Left cardiac atrium (tissue), 4 donors: ENCODE measurements around the gene ARHGEF10L. TPM values are rescaled to one million over a fixed set of nuclear protein-coding genes. Genes with fewer than 3 reads are reported as not detected.

Source experiments
- ATAC-seq, 2 donors: fragments of 200-7000 bp; cut with Tn5 transposase; one replicate each; pipeline ENCODE4 v1.9.1; 2020; ENCODE audit warnings: mild to moderate bottlenecking in 2 of 2, moderate library complexity in 2 of 2
- DNase-seq: peaks from one replicate; pipeline ENCODE4 v3.0.0-alpha.2; 2020
- intact Hi-C, 2 donors: fragments of 100-400 bp; cut with DNase I; formaldehyde crosslinking; loops; one replicate each; pipeline versions ENCODE4 v1.14.1 to v1.15.1; 2022 to 2023
- total RNA-seq, 2 donors: library from RNA; stranded (reverse); fragmentation: NEBNext Ultra II Directional; extraction: Animal tissue kit (Norgen Biotek cat#: 25700); gene quantifications; one replicate each; pipeline ENCODE4 v1.2.1, GENCODE V29; 2021
- donor health status: DM: no; HTN: yes; CAD: no.
- donor health status: DM: no; HTN: yes; CAD: no; lungs with severe emphysema.
- donor health status: DM: yes; HTN: yes; CAD: no.
- donor health status: Dilated cardiomyopathy.

Gene ARHGEF10L
- total RNA-seq, 2 donors from 2014 or later = 40.6 to 44.9 TPM

DNA sequence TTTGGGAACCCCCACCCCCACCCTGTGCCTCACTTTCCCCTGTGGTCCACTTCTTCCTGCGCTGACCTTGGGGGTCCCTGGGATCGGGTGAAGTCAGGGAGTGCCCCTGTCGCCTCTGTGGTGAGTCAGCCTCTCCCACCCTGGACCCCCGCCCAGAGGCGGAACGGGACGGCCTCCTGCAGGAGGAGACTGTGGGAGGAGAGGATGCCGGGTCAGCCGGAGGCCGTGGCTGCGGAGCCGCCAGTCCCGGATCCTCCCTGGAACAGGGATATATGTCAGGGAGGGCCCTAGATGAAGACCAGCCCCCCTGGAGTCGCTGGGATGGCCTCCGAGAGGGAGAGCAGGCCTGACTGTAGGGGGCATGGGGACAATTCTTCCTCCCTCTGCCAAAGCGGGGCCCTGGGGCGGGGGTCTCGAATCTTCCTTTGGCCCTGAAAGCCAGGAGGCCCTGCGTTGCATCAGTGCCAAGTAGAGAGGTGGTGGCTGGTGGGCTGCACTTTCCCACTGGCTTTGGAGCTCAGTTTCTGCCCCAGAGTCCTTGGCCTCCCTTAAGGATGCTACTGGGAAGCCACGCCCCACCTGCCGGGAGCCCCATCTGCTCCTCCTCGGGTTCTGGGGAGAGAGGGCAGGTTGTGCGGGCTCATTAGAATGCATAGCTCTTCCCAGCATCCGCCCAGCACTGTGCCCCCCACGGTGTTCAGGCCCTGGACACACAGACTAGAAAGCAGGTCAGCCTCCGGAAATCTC is 930 bp downstream of the ARHGEF10L start:
- DNase-seq (peak; percentile 76), ATAC-seq (peak; percentile 83 to 84)
- intact Hi-C loops = loop anchor here in 1 of 2 donors (10.0 kb wide), 1 partner anchor 64 kb away; no protein-coding TSS in a partner anchor

DNA sequence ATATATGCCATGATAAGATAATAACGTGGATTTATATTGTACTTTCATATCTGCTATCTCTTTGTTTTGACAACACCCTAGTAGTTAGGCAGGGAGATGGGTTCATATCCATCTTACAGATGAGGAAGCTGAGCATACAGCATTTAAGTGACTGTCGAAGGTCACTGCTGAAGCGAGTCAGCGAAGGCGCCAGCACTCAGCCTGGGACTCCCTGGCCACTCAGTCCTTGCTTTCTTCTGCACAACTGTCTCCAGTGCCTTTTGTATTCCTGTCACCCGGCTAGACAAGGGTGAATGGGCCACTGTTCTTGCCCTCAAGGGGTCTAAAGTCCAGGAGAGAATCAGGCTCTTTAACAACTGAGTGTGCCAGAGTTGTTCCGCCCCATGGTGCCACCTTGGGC is 3.1 kb downstream of the ARHGEF10L start:
- intact Hi-C loops = loop anchor here in 1 of 2 donors (10.0 kb wide), 1 partner anchor 62 kb away; no protein-coding TSS in a partner anchor
- ATAC-seq (no peak), DNase-seq (no peak)

DNA sequence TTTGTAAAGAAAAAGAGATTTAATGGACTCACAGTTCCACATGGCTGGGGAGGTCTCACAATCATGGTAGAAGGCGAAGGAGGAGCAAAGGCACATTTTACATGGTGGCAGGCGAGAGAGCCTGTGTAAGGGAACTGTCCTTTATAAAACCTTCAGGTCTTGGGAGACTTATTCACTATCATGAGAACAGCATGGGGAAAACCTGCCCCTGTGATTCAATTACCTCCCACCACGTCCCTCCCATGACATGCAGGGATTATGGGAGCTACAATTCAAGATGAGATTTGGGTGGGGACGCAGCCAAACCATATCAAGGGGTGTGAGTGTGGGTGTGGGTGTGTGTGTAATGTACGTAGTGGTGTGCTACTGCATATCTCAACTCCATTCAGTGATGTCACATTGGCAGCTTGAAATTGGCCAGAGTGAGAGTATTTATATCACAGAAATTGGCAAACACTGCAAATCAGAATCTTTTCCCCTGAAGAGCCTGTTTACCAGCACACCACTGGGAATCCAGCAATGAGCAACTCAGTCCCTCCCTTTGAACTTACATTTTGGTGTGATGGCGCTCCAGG is 5.4 kb downstream of the ARHGEF10L start:
- intact Hi-C loops = loop anchor here in 1 of 2 donors (10.0 kb wide), 1 partner anchor 60 kb away; no protein-coding TSS in a partner anchor
- no peak for DNase-seq
- peak; percentile 14 to 22 for ATAC-seq

DNA sequence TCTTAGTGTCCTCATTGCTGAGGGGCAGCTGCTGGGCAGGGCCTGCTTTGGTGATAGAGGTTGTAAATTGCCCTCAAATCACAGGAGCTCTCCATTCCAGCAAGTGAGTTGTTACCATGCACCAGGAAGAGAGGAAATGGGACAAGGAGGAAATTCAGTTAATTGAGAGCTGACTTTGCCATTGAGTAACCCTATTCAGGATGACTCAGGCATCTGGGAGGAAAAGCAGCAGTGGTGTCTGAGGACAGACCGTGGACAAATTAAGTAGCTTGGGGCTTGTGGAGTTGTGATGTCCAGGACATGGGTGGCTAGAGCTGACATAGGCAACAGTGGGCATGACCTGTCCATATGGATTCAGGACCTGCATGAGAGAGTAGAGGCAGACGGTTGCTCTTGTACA is 5.9 kb downstream of the ARHGEF10L start:
- ATAC-seq (peak; percentile 38 to 65), DNase-seq (no peak)
- intact Hi-C loops = loop anchor here in 1 of 2 donors (10.0 kb wide), 1 partner anchor 59 kb away; no protein-coding TSS in a partner anchor

DNA sequence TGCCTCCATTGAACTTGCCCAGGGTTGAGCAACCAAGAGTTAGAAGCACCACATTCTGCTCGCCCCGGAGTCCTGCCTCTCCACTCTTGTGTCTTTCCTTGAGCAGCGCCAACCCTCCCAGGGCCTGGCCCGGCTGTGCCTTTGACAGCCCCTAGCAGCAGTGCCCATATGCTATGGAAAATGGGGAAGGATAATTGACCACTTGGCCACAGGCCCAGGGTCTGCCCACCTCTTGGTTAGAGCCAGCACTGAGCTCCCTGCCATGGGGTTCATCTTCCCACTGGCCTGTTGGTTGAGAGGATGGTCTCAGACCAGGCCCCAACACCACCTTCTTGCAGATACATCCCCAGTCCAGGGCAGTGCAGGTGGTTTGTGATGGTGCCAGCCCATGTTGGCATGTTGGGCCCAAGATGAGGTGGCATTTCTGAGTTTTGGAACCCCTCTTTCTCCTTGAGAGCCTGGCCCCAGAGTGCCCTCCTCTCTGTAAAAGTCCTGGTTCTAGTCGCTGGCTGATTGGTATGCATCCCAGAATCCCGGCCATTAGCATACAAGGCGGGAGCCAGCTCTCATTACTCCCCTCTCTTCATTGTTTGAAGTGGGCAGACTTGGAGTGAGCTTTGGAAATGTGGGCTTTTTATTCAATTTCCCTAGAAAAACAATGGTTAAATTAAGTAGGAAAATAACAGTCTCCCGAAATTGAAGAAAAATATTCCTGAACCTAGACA is 7.6 kb downstream of the ARHGEF10L start:
- intact Hi-C loops = loop anchor here in 1 of 2 donors (10.0 kb wide), 1 partner anchor 58 kb away; no protein-coding TSS in a partner anchor
- no peak for DNase-seq
- no peak for ATAC-seq

DNA sequence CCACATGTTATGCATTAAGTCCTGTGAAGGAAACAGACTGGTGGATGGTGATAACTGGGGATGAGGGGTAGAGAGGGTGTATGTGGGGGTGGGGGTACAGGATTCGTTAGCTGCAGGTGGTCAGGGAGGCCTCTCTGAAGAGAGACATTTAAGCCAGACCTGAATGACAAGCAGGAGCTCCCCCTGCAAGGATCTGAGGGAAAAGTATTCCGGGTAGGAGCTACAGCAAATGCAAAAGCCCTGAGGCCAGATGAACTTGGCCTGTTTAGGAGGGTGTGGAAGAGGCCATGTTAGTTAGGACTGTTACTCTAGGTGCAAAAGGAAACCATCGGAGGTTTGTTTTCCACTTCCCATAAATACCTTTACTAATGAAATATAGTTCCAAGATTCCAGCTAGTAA is 9.9 kb downstream of the ARHGEF10L start:
- DNase-seq (no peak), ATAC-seq (no peak)
- intact Hi-C loops = loop anchor here in 1 of 2 donors (10.0 kb wide), 1 partner anchor 55 kb away; no protein-coding TSS in a partner anchor

DNA sequence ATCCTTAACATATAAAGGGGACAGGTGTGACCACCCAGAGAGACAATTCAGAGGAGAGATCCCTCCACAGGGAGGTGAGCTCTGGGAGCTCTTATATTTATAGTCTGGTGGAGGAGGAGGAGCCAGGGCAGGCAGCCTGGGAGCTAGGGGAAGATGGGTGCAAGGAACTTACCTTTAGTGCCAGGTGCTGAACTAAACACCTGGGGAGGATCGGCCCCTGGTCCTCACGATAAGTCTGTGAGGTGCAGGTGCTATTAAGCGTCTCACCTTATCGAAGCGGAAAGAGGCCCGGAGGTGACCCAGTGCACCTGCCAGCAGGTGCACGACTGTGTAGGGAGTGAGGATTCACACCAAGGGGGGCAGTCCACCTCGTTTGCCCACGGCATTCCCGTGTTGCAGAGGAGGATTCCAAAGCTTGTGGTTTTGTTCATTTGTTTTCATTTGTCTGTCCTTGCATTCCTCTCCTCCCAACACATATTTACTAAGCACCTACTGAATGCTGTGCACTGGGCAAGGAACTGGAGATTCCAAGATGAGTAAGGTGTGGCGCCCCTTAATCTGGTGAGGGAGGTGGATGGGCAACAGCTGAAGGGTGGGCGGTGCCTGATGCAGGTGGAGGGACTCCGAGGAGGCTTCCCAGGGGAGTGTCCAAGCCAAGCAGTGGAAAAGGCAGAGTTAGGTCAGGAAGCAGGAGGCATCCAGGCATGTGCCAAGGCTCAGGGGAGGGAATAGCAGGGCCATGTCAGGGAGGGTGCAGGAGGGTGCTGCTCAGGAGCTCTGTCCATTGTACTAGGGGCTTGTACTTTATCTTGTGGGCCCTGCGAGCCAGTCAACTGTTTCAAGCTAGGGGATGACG is 11.5 kb downstream of the ARHGEF10L start:
- intact Hi-C loops = no loop called here
- ATAC-seq (peak in 1 of 2 donors; percentile 31), DNase-seq (no peak)

DNA sequence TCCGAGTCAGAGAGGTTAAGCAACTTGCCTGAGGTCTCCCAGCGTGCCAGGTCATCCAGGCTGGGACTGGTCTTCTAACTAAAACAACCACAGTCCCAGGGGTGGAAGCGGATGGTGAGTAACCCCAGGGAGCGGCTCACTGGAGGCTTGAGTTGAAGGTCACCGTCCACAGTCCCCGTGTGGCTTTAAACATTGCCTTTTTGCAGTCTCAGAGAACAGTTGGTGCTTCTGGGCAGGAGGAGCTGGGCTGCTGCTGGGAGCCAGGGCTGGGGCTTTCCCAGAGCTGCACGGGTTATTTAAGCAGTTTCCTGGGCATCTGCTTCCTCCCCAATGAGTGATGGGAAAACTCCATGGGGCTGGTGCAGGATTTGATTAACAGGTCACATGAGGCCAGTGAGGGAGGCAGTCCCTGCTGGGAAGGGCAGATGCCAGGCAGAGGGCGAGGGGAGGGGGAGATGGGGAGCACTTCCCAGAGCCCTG is 12.3 kb downstream of the ARHGEF10L start:
- ATAC-seq (peak; percentile 45 to 52), DNase-seq (no peak)
- intact Hi-C loops = no loop called here

DNA sequence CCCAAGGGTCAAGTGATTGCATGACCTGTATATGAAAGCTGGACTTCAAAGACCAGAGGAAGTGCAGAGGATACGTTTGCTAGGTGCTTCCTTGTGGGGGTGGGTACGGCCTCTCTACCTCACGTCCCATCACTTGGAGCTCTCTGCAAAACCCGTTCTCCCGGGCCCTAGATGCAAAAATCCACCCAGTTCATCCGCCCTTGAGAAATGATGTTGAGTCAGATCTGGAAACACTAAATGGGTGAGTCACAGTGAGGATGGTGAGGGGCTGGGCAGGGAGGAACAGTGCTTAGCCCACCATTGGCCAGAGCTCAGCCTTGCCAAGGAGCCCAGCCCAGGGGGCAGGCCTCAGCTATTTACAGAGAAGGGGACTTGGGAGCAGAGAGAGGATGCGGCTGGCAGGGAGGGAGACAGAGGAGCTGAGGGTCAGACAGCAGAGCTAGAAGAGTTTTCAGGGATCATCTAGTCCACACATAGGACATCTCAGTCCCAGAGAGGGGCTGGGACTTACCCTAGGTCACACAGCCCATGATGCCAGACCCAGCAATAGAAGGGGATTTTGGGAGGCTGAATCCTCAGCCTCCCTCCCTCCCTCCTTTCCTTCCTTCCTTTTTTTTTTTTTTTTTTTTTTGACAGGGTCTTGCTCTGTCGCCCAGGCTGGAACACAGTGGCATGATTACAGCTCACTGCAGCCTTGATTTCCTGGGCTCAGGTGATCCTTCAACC is 14.6 kb downstream of the ARHGEF10L start:
- DNase-seq (no peak), ATAC-seq (peak in 1 of 2 donors; percentile 21)
- intact Hi-C loops = no loop called here

DNA sequence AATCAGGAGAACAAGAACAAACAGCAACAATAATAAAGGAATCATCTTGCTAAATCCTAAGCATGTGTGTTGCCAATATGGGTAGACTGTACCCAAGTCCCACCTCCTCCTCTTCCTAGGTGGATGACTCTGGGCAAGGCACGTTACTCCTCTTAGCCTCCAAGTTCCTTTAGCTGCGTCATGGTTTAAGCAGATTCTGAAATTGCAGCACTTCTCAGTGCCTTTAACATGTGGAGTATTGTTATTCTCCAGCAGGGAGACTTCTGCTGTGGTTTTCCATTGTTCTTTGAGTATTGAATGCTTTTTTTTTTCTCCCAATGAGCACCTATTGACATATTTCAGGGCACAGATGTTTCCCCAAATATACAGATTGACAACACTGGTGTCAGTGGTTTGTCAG is 15.5 kb downstream of the ARHGEF10L start:
- DNase-seq (no peak), ATAC-seq (no peak)
- intact Hi-C loops = no loop called here

DNA sequence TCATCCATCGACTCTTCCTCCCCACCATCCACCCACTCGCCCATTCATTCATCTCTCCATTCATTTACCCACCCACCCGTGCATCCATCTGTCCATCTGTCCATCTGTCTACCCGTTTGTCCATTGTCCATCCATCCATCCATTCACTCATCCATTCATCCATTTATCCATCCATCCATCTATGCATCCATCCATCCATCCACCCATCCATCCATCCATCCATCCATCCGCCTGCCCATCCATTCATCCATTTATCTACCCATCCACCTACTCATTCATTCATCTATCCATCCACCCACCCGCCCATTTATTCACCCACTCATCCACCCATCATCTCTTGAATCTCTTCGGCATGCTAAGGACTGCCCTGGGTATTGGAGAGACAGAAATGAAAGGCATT is 18.5 kb downstream of the ARHGEF10L start:
- ATAC-seq (no peak), DNase-seq (no peak)
- intact Hi-C loops = no loop called here

DNA sequence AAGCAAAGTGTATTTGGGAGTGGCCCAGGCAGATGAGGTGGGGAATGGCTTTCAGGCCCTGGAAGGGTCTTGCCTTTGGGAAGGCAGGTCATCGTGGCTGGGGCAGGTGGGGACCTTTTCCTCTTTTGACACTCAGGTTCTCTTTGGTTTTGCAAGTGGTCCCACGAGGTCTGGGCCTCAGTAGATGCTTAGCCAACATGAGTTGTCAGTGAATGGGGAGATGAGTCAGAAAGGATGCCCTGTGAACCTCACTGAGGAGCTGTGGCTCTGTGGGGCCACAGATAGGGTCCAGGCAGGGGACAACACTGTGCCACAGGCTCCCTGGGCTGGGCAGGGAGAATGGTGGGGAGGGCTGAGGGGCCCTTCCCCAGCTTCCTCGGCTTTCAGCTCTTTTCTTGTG is 19.0 kb downstream of the ARHGEF10L start:
- DNase-seq (no peak), ATAC-seq (no peak)
- intact Hi-C loops = no loop called here

DNA sequence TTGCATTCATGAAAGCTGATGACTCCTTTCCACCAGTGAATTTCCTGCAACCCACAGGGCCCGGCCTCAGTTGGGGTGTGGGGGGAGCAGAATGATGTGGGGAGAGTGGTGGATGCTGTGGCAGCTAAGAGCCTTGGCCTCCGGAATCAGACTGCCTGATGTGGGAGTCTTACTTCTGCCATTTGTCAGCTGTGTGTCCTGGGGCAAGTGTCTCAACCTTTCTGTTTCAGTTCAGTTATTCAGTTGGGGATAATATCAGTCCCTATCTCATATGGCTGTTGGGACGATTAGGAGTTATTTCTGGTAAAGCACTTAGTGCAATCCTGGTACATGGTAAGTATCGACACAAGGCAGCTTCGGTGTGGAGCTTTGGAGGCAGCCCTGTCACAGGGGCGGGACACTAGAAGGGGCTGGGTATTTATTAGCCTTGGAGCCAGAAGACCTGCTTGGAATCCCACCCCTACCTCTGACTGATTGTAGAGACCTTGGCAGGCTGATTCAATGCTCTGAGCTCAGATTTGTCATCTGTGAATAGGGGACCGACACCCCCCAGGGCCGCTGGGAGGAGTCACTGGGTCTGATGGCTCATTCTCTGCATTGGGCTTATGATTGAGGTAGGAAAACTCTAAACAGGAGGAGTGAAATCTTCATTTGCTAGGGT is 19.6 kb downstream of the ARHGEF10L start:
- intact Hi-C loops = no loop called here
- ATAC-seq (no peak), DNase-seq (no peak)

DNA sequence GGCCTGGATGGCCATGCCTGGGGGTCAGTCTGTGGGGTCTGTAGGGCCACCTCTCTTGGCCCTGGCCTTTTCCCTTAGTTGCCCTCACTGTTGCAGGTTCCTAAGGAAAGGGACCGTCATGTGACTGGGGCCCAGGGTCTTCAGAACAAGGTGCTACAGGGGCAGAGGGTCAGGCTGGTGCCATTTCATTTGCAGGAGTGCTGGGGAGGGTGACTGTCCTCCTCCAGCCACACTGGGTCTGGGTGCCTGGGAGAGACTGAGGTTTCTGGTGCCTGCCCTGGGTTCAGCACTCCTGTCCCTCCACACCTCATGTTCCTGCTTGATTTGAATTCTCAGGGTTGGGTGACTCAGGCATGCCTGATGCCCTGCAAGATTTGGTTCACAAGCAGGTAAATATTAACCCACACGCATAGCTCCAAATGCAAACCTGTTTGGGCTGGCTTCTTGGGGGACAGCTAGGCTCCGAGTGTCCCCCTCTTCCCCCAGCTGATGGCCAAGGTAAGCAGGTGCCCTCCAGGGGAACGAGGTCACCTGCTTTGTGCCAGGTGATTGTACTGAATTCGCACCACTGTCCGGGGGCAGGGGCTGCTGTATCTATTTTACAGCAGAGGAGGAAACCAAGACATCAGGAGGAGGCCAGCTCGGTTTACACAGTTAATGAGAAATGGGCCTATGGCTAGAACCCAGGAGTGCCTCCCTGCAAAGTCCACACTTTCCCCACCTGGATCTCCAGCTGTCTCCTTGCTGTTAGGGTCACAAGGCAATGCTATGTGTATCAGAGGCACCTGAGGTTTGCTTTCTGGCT is 20.3 kb downstream of the ARHGEF10L start:
- no peak for DNase-seq
- no peak for ATAC-seq
- intact Hi-C loops = no loop called here

DNA sequence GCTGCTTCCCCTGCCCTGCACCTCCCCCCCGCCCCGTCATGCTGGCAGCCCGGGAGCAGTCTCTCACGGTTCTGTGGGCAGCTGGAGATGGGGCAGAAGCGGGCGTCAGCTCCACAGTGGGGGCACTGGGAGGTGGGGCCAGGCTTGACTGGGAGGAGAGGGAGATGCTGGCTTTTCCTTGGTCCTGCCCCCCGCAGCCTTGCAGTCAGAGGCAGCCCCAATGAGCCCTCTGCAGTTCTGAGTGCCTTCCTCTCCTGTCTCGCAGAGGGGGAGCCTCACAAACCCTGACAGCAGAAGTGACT is 21.7 kb downstream of the ARHGEF10L start:
- intact Hi-C loops = no loop called here
- ATAC-seq (peak; percentile 12 to 26), DNase-seq (no peak)

DNA sequence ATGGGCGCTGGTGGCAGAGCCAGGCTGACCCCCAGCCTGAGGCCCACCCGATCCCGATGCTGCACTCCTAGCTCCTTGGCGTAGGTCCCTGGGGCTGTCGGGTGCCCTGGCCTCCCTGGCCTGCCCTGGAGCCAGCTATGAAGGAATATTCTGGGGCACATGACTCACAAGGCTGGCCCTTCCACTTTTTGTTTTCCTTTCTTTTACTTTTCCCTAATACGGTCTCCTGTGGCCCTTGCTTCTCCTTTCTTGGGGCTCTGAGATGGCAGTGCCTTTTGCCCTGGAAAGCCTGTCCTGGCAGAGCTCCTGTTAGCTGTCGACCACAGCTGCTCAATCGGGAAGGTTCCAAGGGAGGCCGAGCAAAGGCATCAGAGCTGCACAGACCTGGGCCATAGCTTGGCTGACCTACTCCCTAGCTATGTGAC is 22.1 kb downstream of the ARHGEF10L start:
- peak; percentile 42 for DNase-seq
- ATAC-seq = peak; percentile 56 to 66

DNA sequence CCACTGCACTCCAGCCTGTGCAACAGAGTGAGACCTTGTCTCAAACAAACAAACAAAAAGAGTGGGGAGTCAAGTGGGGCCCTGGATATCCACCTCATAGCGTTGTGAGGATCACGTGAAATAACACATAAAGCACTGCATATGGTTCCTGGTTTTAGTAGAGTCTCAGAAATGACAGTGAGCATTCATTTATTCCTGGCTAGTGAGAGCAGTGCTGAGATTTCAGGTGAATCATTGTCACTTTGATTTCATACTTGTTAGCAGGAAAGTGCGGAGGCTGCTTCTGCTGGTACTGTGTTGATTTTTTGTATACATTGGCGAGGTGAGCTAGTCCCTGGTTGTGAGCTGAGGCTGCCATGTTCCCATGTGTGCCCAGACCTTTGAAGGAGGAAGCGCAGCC is 22.9 kb downstream of the ARHGEF10L start:
- ATAC-seq (no peak), DNase-seq (no peak)
- intact Hi-C loops = no loop called here

More for the DNA sequence above, 22.1 kb downstream of the ARHGEF10L start:
- intact Hi-C loops = no loop called here
